ENCODE measurements around the gene ZNF205. TPM values are rescaled to one million over a fixed set of nuclear protein-coding genes. Genes with fewer than 3 reads are reported as not detected.

Gene ZNF205
- total RNA-seq, 1 donor from 2014 or later: 5.4 TPM

GRCh38 chr16:3149193-3149530, 36.8 kb downstream of the ZNF205 start:
- peak overlapping the region; percentile 29 for H3K27ac Mint-ChIP-seq
- Histone ChIP-seq H4K20me1 (ENCODE audit: low read depth) (peaks cover 9% of the 10 kb centered on the region), H3K4me3 (peak overlapping the region; percentile 73), H3K27ac (no peak overlapping the region), H3K4me1 (no peaks in the 10 kb centered on the region), H3F3A (ENCODE audit: low read depth) (peaks cover 41% of the 10 kb centered on the region), H3K9me3 (ENCODE audit: low read depth) (no peaks in the 10 kb centered on the region), H3K36me3 (no peaks in the 10 kb centered on the region), H3K9ac (no peak overlapping the region), H3K79me2 (ENCODE audit: low read depth) (no peaks in the 10 kb centered on the region), H2AFZ (replicated peaks) (peak overlapping the region; percentile 40), H3K4me2 (peak overlapping the region; percentile 86), H3K27me3 (peaks cover 38% of the 10 kb centered on the region)
- DNase-seq (ENCODE audit: low spot score): no peak
- peaks cover 13% of the 10 kb centered on the region for H3K9me3 Mint-ChIP-seq
- peaks cover 26% of the 10 kb centered on the region for H3K4me1 Mint-ChIP-seq
- peak overlapping the region; percentile 91 for H3K4me3 Mint-ChIP-seq
- H3K27me3 Mint-ChIP-seq (ENCODE audit: insufficient read depth, low read depth): peaks cover 31% of the 10 kb centered on the region
- TF ChIP-seq CTCF (IDR thresholded peaks at IDR 0.05) (no peak), EZH2 (IDR thresholded peaks at IDR 0.05) (no peak), EZH2phosphoT487 (IDR thresholded peaks at IDR 0.05) (no peak)
- H3K36me3 Mint-ChIP-seq: peaks cover 3% of the 10 kb centered on the region

GRCh38 chr16:3149630-3150345, 37.4 kb downstream of the ZNF205 start:
- Histone ChIP-seq H3K4me2 (peak overlapping the region; percentile 86), H3K27me3 (peaks cover 44% of the 10 kb centered on the region), H2AFZ (replicated peaks) (peak overlapping the region; percentile 71), H3K36me3 (no peaks in the 10 kb centered on the region), H3K4me1 (no peaks in the 10 kb centered on the region), H3K4me3 (peak overlapping the region; percentile 73), H3K27ac (no peak overlapping the region), H3K9me3 (ENCODE audit: low read depth) (no peaks in the 10 kb centered on the region), H3F3A (ENCODE audit: low read depth) (peaks cover 41% of the 10 kb centered on the region), H4K20me1 (ENCODE audit: low read depth) (peaks cover 9% of the 10 kb centered on the region), H3K79me2 (ENCODE audit: low read depth) (no peaks in the 10 kb centered on the region), H3K9ac (no peak overlapping the region)
- Mint-ChIP-seq H3K36me3 (peaks cover 3% of the 10 kb centered on the region), H3K9me3 (peaks cover 13% of the 10 kb centered on the region), H3K4me1 (peaks cover 26% of the 10 kb centered on the region), H3K4me3 (peak overlapping the region; percentile 91), H3K27ac (no peak overlapping the region), H3K27me3 (ENCODE audit: insufficient read depth, low read depth) (peaks cover 33% of the 10 kb centered on the region)
- peak; percentile 88 for DNase-seq (ENCODE audit: low spot score)
- TF ChIP-seq CTCF (IDR thresholded peaks at IDR 0.05) (peak; percentile 64), EZH2 (IDR thresholded peaks at IDR 0.05) (peak; percentile 6), EZH2phosphoT487 (IDR thresholded peaks at IDR 0.05) (no peak)

- H3K27ac Mint-ChIP-seq: peak overlapping the region; percentile 83
- TF ChIP-seq EZH2phosphoT487 (IDR thresholded peaks at IDR 0.05) (no peak), EZH2 (IDR thresholded peaks at IDR 0.05) (no peak), CTCF (IDR thresholded peaks at IDR 0.05) (no peak)
- Histone ChIP-seq H3K79me2 (ENCODE audit: low read depth) (no peaks in the 10 kb centered on the region), H3K27ac (no peak overlapping the region), H3K4me2 (peak overlapping the region; percentile 86), H2AFZ (replicated peaks) (peak overlapping the region; percentile 71), H3K27me3 (peaks cover 52% of the 10 kb centered on the region), H4K20me1 (ENCODE audit: low read depth) (peaks cover 9% of the 10 kb centered on the region), H3K4me1 (no peaks in the 10 kb centered on the region), H3K4me3 (peak overlapping the region; percentile 73), H3K9ac (no peak overlapping the region), H3F3A (ENCODE audit: low read depth) (peaks cover 41% of the 10 kb centered on the region), H3K9me3 (ENCODE audit: low read depth) (no peaks in the 10 kb centered on the region), H3K36me3 (no peaks in the 10 kb centered on the region)
- peak; percentile 99 for DNase-seq (ENCODE audit: low spot score)
- peaks cover 33% of the 10 kb centered on the region for H3K27me3 Mint-ChIP-seq (ENCODE audit: insufficient read depth, low read depth)
- peaks cover 3% of the 10 kb centered on the region for H3K36me3 Mint-ChIP-seq
- peak overlapping the region; percentile 95 for H3K4me3 Mint-ChIP-seq
- H3K4me1 Mint-ChIP-seq: peaks cover 24% of the 10 kb centered on the region
- H3K9me3 Mint-ChIP-seq: peaks cover 15% of the 10 kb centered on the region
Measured at GRCh38 chr16:3150346-3151218, 38.2 kb downstream of the ZNF205 start.
